ENCODE data around the gene ROCK2.
"Not testable (repeated sequence)": the region's sequence is repeated elsewhere in the genome, so short reads cannot be mapped to it uniquely, and the experiment has no call there.

Gene ROCK2

DNA sequence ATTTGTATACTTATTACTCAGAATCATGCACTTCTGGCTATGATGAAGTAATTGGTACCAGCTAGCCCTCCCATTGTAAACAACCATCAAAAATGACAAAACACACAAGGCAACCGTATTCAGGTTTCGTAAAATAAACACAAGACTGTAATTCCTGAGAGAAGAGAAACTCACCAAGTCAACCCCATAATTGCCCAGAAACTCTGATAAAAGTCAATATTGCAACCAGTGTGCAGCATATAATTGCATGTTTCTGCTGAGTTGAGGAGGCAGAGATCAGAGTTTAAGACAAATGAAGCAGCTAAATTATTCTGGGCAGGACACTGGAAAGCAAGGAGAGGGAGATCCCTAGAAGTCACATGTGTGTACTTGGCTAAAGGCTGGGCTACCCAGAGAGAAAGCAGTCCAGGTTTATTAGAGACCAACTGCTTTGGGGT is 90.3 kb downstream of the ROCK2 start:
- DNase-seq (ENCODE audit: low read depth): no peak
- no peak for TF ChIP-seq MYC (IDR thresholded peaks at IDR 0.05; ENCODE audit: low read depth, low read length)
- no peak for TF ChIP-seq CTCF (IDR thresholded peaks at IDR 0.05; ENCODE audit: low read depth, low read length)
- TF ChIP-seq, protein P1, sequence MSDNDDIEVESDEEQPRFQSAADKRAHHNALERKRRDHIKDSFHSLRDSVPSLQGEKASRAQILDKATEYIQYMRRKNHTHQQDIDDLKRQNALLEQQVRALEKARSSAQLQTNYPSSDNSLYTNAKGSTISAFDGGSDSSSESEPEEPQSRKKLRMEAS (IDR thresholded peaks at IDR 0.05; ENCODE audit: low read depth, low read length): no peak
- TF ChIP-seq POLR2A (IDR thresholded peaks at IDR 0.05; ENCODE audit: extremely low read depth, insufficient read length): no peak

DNA sequence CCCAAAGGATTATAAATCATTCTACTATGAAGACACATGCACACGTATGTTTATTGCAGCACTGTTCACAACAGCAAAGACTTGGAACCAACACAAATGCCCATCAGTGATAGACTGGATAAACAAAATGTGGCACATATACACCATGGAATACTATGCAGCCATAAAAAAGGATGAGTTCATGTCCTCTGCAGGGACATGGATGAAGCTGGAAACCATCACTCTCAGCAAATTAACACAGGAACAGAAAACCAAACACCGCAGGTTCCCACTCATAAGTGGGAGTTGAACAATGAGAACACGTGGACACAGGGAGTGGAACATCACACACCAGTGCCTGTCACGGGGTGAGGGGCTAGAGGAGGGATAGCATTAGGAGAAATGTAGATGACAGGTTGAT is 92.0 kb downstream of the ROCK2 start:
- not testable (repeated sequence) for H3K4me3 ChIP-seq (ENCODE audit: low read depth, low read length); DNase-seq (ENCODE audit: low read depth)

More for the DNA sequence above, 90.3 kb downstream of the ROCK2 start:
- H3K4me3 ChIP-seq (ENCODE audit: low read depth, low read length): no peak overlapping the region

GRCh38 chr2:11250400-11251196 is 93.8 kb downstream of the ROCK2 start:
- TF ChIP-seq CTCF (IDR thresholded peaks at IDR 0.05; ENCODE audit: low read depth, low read length) (no peak), MYC (IDR thresholded peaks at IDR 0.05; ENCODE audit: low read depth, low read length) (no peak), POLR2A (IDR thresholded peaks at IDR 0.05; ENCODE audit: extremely low read depth, insufficient read length) (no peak)
- TF ChIP-seq, protein P1 (IDR thresholded peaks at IDR 0.05; ENCODE audit: low read depth, low read length): no peak
- no peak for DNase-seq (ENCODE audit: low read depth)
- no peak overlapping the region for H3K4me3 ChIP-seq (ENCODE audit: low read depth, low read length)

DNA sequence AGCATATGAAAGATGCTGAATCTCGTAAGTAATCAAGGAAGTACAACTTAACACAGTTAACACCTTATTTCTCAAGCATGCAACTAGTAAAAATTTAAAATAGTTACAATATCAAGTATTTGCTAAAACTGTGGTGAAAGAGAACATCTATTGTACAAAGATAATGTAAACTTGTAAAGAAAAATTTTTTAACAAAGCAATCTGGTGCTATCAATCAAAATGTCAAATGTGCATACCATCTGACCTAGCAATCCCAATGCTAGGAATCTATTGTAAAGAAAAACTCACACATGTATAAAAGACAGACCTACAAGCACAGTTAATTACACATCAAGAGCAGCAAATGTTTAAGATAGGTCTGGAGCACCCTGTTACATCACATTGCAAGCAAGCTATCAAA is 99.1 kb downstream of the ROCK2 start:
- no peak overlapping the region for H3K4me3 ChIP-seq (ENCODE audit: low read depth, low read length)
- TF ChIP-seq CTCF (IDR thresholded peaks at IDR 0.05; ENCODE audit: low read depth, low read length): no peak
- TF ChIP-seq, protein P1 (IDR thresholded peaks at IDR 0.05; ENCODE audit: low read depth, low read length): no peak
- no peak for TF ChIP-seq POLR2A (IDR thresholded peaks at IDR 0.05; ENCODE audit: extremely low read depth, insufficient read length)
- no peak for TF ChIP-seq MYC (IDR thresholded peaks at IDR 0.05; ENCODE audit: low read depth, low read length)
- DNase-seq (ENCODE audit: low read depth): no peak

GRCh38 chr2:11244091-11244826 is 100.2 kb downstream of the ROCK2 start:
- no peak overlapping the region for H3K4me3 ChIP-seq (ENCODE audit: low read depth, low read length)
- TF ChIP-seq CTCF (IDR thresholded peaks at IDR 0.05; ENCODE audit: low read depth, low read length): no peak
- no peak for TF ChIP-seq POLR2A (IDR thresholded peaks at IDR 0.05; ENCODE audit: extremely low read depth, insufficient read length)
- TF ChIP-seq MYC (IDR thresholded peaks at IDR 0.05; ENCODE audit: low read depth, low read length): no peak
- DNase-seq (ENCODE audit: low read depth): no peak

DNA sequence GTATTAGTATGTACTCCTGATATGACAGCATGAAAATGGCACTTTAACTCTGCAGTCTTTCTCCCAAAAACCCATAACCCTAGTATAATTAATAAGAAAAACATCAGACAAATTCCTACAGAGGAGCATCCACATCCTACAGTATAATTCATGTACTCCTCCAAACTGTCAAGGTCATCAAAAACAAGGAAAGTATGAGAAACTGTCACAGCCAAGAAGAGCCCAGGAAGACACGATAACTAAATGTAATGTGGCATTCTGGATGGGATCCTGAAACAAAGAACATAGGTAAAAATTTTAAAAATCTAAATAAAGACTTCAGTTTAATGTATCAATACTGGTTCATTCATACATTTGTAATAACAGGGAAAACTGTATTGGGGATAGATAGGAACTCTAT is 100.9 kb downstream of the ROCK2 start:
- DNase-seq (ENCODE audit: low read depth): no peak
- H3K4me3 ChIP-seq (ENCODE audit: low read depth, low read length): no peak overlapping the region
- TF ChIP-seq MYC (IDR thresholded peaks at IDR 0.05; ENCODE audit: low read depth, low read length) (no peak), CTCF (IDR thresholded peaks at IDR 0.05; ENCODE audit: low read depth, low read length) (no peak), POLR2A (IDR thresholded peaks at IDR 0.05; ENCODE audit: extremely low read depth, insufficient read length) (no peak)
- TF ChIP-seq, protein P1 (IDR thresholded peaks at IDR 0.05; ENCODE audit: low read depth, low read length): no peak
